ENCODE measurements around the gene DUSP28. TPM values are rescaled to one million over a fixed set of nuclear protein-coding genes. Genes with fewer than 3 reads are reported as not detected.

DUSP28 gene
- total and polyA plus RNA-seq, 2 of the 13 experiments (the other 11 are each of a cell fraction or from before 2014, with no cell fraction given), result 5.2 to 8.6 TPM

- TF ChIP-seq ZNF609 (CRISPR knock-in tag; IDR thresholded peaks at IDR 0.05; ENCODE audit: borderline replicate concordance) (peak; percentile 83), STAT6 (CRISPR knock-in tag; IDR thresholded peaks at IDR 0.05; ENCODE audit: borderline replicate concordance) (no peak), E2F2 (CRISPR knock-in tag; IDR thresholded peaks at IDR 0.05; ENCODE audit: borderline replicate concordance) (no peak), ZNF619 (CRISPR knock-in tag; IDR thresholded peaks at IDR 0.05) (no peak), ZSCAN29 (CRISPR knock-in tag; conservative IDR thresholded peaks at IDR 0.05) (peak; percentile 60), KLF12 (CRISPR knock-in tag; IDR thresholded peaks at IDR 0.05; ENCODE audit: borderline replicate concordance) (no peak), ZNF253 (CRISPR knock-in tag; IDR thresholded peaks at IDR 0.05; ENCODE audit: borderline replicate concordance) (no peak), RCOR2 (CRISPR knock-in tag; IDR thresholded peaks at IDR 0.05) (no peak), ZSCAN30 (CRISPR knock-in tag; IDR thresholded peaks at IDR 0.05) (no peak; the same call in 1 of the 2 replicates), ZNF549 (CRISPR knock-in tag; IDR thresholded peaks at IDR 0.05) (no peak), ZNF879 (CRISPR knock-in tag; IDR thresholded peaks at IDR 0.05) (no peak), RORA (CRISPR knock-in tag; IDR thresholded peaks at IDR 0.05) (no peak), MXD3 (CRISPR knock-in tag; IDR thresholded peaks at IDR 0.05) (no peak), MBD4 (IDR thresholded peaks at IDR 0.05; ENCODE audit: borderline replicate concordance, low read length) (no peak), ISL2 (CRISPR knock-in tag; IDR thresholded peaks at IDR 0.05) (peak; percentile 40; the same call in 1 of the 2 replicates), ZNF83 (CRISPR knock-in tag; IDR thresholded peaks at IDR 0.05; ENCODE audit: borderline replicate concordance) (no peak)
Measured at GRCh38 chr2:240604939-240605716, 45.0 kb downstream of the DUSP28 start (continued).
